NCI-H226 (cell line): ENCODE results near the gene TEX11.

Experiments used
- DNase-seq: peaks from one replicate; pipeline ENCODE4 v3.0.0-alpha.2; 2015

TEX11 gene

DNA sequence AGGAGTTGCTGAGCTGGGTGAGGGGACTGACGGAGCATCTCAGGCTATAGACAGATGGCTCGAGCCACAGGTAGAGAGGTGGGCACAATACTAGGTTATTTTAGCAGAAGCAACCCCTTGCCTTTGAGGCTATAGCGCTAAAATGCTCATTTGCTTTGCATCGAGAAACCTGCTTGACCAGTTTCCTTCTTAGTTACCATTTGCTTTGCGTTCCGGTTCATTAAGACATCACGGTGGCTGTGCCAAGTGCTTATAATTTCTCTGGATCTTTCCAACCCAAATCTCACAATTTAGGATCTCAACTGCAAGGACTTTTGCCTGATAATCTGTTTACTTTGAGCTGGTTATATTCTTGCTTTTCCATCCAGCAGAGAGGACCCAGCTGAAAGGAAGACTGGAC, 423.0 kb downstream of the TEX11 start:
- DNase-seq = no peak

DNA sequence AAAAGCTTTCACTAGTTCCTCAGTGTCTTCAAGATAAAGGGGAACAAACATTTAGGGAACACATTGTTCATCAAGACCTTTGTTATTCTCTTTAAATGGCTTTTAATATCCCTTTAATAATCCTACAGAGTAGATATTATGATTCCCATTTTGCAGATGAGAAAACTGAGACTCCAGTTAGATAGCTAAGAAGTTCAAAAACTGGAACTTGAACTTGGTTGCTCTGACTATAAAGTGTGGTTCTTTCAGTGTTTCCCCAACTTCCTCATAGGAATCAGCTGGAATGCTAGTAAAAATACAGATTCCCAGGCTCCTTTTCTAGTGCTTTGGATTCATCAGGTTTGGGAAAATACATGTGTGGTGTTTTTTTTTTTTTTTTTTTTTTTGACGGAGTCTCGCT, 426.2 kb downstream of the TEX11 start:
- DNase-seq = no peak

DNA sequence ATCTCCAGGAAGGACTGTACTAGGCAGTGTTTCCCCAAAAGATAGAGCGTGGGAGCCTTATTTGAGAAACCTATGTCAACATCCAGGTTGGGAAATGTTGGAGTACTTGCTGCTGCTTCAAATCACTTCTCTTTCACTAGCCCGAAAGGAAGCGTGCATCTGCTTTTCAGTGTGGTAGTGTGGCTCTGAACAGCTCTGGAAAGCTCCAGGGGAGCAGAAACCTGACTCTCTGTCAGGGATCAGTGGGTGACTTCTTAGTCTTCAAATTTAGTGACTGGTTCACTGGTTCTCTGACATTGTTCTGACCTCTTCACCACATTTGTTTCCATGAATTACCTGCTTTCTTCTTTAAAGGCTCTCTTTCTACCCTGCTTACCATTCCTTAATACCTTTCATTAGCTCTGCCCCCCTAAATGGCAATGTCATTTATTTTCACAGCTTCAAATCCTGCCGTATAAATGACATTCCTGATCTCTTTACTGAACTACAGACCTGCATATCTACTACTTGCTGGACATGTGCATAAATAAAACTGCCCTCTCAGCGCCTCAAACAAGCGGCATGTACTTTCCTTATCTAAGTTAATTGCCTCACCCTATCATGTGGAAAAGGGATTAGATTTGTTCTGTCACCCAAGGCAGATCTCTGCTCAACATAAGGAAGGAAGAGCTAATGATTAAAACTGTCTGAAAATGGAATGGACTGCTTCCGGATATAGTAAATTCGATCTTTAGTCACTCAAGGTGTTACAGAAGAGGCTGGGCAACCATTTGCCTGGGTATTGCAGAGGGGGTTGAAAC, 426.8 kb downstream of the TEX11 start:
- DNase-seq = no peak

DNA sequence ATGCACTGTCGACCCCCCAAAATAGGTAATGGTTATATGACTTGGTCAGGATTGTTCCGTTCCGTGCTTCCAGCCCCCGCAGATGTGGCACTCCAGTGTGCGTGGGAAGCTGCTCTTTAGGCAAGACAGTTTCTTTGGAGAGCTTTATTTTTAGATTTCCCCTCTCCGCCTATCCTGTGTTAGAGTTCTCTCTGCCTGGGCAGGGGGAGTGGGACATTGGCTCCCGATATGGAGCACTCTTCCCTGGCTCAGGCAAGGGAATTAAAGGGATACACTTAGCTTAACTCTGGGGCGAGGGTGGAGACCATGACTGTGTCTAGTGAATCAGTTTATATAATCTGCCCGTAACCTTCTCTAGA, 427.9 kb downstream of the TEX11 start:
- DNase-seq = no peak

DNA sequence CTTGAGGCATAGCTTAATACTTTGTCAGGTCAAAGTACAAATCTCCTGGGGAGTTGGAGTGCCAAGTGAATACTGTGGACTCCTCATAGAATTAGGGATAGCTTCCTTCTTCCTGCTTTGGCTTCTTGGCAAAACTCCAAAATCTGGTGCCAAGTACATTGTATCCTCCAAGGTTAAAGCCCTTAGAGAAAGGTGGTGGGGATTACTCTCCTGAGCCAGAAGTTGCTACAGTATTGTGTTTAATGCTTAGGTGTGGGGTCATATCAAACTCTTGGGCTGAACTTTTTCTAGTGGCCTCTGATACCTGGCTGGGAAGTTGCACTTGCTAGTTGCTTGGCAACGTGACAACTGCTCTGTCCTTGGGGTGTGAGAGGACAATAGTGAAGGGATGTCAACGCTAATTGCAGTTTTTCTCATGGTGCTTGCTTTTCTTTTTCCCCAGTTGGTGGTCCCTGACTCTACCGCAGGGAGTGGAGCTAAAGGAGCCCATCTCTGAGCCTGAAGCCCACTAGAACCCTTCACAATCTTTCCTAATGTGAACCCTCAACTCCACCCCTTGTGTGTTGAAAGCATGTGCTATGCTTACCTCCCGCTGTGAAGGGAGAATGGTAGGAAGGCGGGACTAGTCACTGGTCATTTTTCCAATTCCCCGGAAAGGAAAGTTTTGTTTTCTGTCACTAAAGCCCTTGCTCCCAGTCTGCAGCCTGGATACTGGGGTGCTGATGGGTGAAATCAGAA, 428.4 kb downstream of the TEX11 start:
- peak; percentile 2 for DNase-seq

DNA sequence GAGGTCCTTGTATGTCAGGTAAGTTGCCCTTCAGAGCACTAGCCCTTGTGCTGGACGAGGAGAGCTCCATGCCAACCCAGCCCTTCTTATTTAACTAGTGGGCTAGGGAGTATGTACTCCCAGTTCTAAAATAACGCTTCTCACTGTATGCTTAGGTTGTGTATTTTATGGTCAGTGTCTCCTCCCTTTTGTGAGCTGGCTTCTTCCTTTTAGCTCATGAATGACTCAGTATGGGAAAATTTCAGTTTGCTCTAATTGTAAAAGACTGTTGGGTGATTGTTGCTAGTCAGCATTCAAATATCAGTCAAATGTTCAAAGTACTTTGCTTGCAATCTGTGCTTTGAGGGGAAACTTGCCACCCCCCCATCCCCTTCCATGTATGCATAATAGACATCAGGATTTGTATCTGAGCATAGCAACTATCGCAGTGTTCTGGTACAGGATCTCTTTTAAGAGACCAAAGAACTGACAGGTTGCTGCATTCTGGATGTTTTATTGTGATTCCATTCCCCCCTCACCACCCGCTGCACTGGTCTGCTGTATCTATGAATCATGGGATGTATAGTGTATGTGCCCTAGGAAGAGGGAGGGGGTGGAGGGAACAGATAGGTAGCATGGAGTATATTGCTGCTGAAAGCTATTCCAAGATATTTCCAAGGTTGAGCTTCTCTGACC, 429.1 kb downstream of the TEX11 start:
- peak; percentile 62 for DNase-seq
